Mesodermal cell (in vitro differentiated cells): Measurements from ENCODE around the gene SNRNP200. TPM values are rescaled to one million over a fixed set of nuclear protein-coding genes. Genes with fewer than 3 reads are reported as not detected.
A peak's percentile ranks its signal among the peaks of the same experiment; 100 is the strongest.

Experiments used
- H3K27ac ChIP-seq: 2 replicates; pipeline ENCODE4 v1.7.0; 2013; ENCODE audit warnings: mild to moderate bottlenecking, low read depth, low read length, moderate library complexity; ENCODE audit not compliant: severe bottlenecking
- H3K36me3 ChIP-seq: 2 replicates; pipeline ENCODE4 v1.7.1; 2013; ENCODE audit warnings: mild to moderate bottlenecking, low read length, moderate library complexity; ENCODE audit not compliant: control insufficient read depth, insufficient read depth
- H3K4me1 ChIP-seq: one replicate; pipeline ENCODE4 v1.7.1; 2013; ENCODE audit warnings: mild to moderate bottlenecking, low read length; ENCODE audit not compliant: insufficient read depth, control insufficient read depth, poor library complexity, severe bottlenecking
- H3K4me3 ChIP-seq: 2 replicates; pipeline ENCODE4 v1.7.0; 2013; ENCODE audit warnings: low read length, control low read depth, mild to moderate bottlenecking; ENCODE audit not compliant: insufficient read depth, poor library complexity, severe bottlenecking; ENCODE audit errors: extremely low read depth
- H3K9me3 ChIP-seq: 2 replicates; pipeline ENCODE4 v1.7.1; 2013; ENCODE audit warnings: mild to moderate bottlenecking, low read length, moderate library complexity; ENCODE audit not compliant: control insufficient read depth
- WGBS, 2 experiments: methylation state at CpG; one replicate each; pipeline ENCODE4 v1.1.5; 2013; ENCODE audit warnings: missing lambda C conversion rate in 2 of 2; ENCODE audit not compliant: insufficient coverage in 2 of 2; 5-methylcytosine and 5-hydroxymethylcytosine counted together
- polyA plus RNA-seq, 2 experiments: library from polyadenylated mRNA; stranded (reverse); fragments of 50-300 nt; gene quantifications; one replicate each; pipeline ENCODE4 v1.2.3, GENCODE V29; 2013

The SNRNP200 gene
- 158 TPM for polyA plus RNA-seq (2013, experiment 1 of 2)
- 135 TPM for polyA plus RNA-seq (2013, experiment 2 of 2)

GRCh38 chr2:96305091-96305978, at the start of gene SNRNP200:
Gene SNRNP200 (minus strand): TSS chr2:96305546. CDS start chr2:96305437, 109 bp downstream.
- Histone ChIP-seq H3K9me3 (no peaks in the 10 kb centered on the region), H3K36me3 (peaks cover 32% of the 10 kb centered on the region), H3K27ac (peak within 1 kb of the TSS; percentile 68), H3K4me3 (peak within 1 kb of the TSS; percentile 77), H3K4me1 (peaks cover 9% of the 10 kb centered on the region)
- 0% methylated on average over 22 to 39 of the region's 61 CpGs for WGBS, 2 experiments

- Histone ChIP-seq H3K4me1 (no peaks in the 10 kb centered on the region), H3K36me3 (peaks cover 87% of the 10 kb centered on the region), H3K4me3 (no peak overlapping the region), H3K27ac (no peak overlapping the region), H3K9me3 (no peaks in the 10 kb centered on the region)
- 83 to 89% methylated on average over 4 of the region's 4 CpGs for WGBS, 2 experiments
Observed at GRCh38 chr2:96354492-96354891, 49.1 kb upstream of the SNRNP200 start.

DNA sequence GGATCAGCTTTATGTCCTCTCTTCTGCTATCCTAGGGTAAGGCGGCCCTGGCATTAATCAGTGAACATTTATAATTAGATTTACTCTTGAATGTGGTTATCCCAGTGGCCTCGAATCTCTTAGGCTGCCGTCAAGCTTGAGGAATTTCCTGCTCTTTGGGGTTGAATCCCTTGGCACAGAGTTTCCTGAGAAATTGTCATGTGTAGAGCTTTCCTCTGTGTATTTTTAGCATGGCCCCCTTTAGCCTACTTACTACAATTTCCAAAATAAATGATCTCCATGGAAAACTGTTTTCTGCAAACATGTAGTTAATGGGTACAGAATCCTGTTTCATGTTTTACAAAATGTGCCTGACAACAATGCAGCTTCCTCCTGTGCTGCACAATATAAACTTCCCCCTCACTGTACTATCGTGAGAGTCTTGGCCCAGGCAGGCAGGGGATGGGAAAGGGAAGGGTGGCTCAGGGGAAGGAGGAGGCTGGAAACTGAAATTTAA, 48.3 kb upstream of the SNRNP200 start:
- WGBS, 2 experiments = 100% methylated on average over 1 of the region's 4 CpGs; no CpG with 5 or more reads in 1 of the 2 experiments

DNA sequence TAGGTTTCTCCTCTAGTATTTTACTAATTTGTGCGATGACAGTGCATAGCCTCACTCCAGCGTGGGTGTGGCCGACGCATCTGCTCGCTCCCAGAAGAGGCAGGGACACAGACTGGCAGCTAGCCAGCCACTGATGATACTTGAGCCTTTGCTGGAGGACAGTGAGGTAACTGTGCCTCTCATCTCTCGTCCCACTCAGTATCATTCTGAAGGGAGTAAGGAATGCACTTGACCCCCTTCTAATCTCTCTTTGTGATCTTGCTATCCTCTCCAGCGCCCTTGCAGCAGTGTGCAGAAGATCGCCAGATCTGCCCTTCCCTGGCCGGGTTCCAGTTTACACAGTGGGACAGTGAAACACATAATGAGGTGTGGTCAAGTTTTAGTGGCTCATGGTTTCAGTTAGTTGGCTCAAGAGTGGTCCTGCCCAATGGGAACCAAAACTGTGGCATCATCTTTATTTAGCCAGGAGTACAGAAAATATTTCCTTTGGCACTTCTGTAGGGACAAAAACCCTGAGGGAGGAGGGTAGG, 47.8 kb upstream of the SNRNP200 start:
- H3K27ac ChIP-seq = no peak overlapping the region
- H3K4me1 ChIP-seq = no peaks in the 10 kb centered on the region
- H3K36me3 ChIP-seq = peaks cover 89% of the 10 kb centered on the region
- H3K9me3 ChIP-seq = no peaks in the 10 kb centered on the region
- H3K4me3 ChIP-seq = no peak overlapping the region
- 98% methylated on average over 6 of the region's 9 CpGs for WGBS, 2 experiments

More for the DNA sequence above, 48.3 kb upstream of the SNRNP200 start:
- no peaks in the 10 kb centered on the region for H3K4me1 ChIP-seq
- no peak overlapping the region for H3K27ac ChIP-seq
- H3K4me3 ChIP-seq = no peak overlapping the region
- H3K9me3 ChIP-seq = no peaks in the 10 kb centered on the region
- peaks cover 87% of the 10 kb centered on the region for H3K36me3 ChIP-seq

- H3K36me3 ChIP-seq = peaks cover 95% of the 10 kb centered on the region
- no peak overlapping the region for H3K27ac ChIP-seq
- 100% methylated on average over 1 of the region's 1 CpG for WGBS, 2 experiments
Observed at GRCh38 chr2:96347395-96347794, 42.0 kb upstream of the SNRNP200 start.

GRCh38 chr2:96345868-96346462, 40.6 kb upstream of the SNRNP200 start:
- Histone ChIP-seq H3K4me1 (no peaks in the 10 kb centered on the region), H3K9me3 (no peaks in the 10 kb centered on the region), H3K27ac (no peak overlapping the region), H3K4me3 (no peak overlapping the region), H3K36me3 (peaks cover 95% of the 10 kb centered on the region)
- 95 to 98% methylated on average over 6 of the region's 6 CpGs for WGBS, 2 experiments

More at GRCh38 chr2:96347395-96347794, 42.0 kb upstream of the SNRNP200 start:
- Histone ChIP-seq H3K4me3 (no peak overlapping the region), H3K4me1 (no peaks in the 10 kb centered on the region), H3K9me3 (no peaks in the 10 kb centered on the region)

DNA sequence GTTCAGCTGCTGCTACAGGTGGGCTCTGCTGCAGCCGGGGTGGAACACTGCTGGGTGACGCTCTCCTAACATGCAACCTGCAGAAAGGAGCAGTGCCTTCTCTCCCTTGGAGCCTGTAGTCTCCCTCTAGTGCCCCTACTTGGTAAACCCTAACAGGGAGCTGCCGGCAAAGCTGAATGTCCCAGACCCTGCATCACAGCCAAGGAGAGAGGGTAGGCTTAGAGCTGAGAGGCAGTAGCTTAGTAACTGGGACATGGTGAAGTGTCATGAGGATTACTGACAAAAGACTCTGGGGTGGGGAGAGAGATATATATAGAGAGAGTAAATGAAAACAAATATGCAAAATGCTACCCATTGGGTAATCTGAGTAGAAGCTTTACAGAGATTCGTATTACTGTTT, 40.1 kb upstream of the SNRNP200 start:
- H3K27ac ChIP-seq = no peak overlapping the region
- peaks cover 1% of the 10 kb centered on the region for H3K4me1 ChIP-seq
- no peaks in the 10 kb centered on the region for H3K9me3 ChIP-seq
- no peak overlapping the region for H3K4me3 ChIP-seq
- WGBS, 2 experiments = 89 to 98% methylated on average over 2 to 4 of the region's 4 CpGs
- H3K36me3 ChIP-seq = peaks cover 90% of the 10 kb centered on the region

DNA sequence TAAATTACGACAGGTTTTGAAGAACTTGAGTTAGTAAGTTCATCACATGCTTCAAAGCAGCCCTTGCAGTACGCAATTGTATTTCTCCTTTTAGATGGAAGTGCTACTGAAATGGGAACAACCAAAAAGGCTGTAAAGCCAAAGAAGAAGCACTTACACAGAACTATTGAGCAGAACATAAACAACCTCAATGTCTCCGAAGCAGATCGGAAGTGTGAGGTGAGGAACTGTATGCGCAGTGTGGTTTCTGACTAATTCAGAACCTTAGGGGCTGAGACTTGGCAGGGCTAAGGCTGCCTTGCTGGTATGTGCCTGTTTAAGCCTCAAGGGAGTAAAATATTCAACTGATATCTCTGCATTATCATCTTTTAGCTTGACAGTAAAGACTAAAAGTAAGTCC, 38.7 kb upstream of the SNRNP200 start:
- 100% methylated on average over 4 of the region's 5 CpGs; no CpG with 5 or more reads in 1 of the 2 experiments for WGBS, 2 experiments
- peaks cover 78% of the 10 kb centered on the region for H3K36me3 ChIP-seq

GRCh38 chr2:96342085-96342484, 36.7 kb upstream of the SNRNP200 start:
- Histone ChIP-seq H3K9me3 (no peaks in the 10 kb centered on the region), H3K4me3 (no peak overlapping the region), H3K36me3 (peaks cover 67% of the 10 kb centered on the region), H3K27ac (no peak overlapping the region), H3K4me1 (peaks cover 5% of the 10 kb centered on the region)
- 92 to 100% methylated on average over 2 to 3 of the region's 6 CpGs for WGBS, 2 experiments

More for the DNA sequence above, 38.7 kb upstream of the SNRNP200 start:
- H3K4me1 ChIP-seq = peaks cover 5% of the 10 kb centered on the region
- H3K4me3 ChIP-seq = no peak overlapping the region
- no peaks in the 10 kb centered on the region for H3K9me3 ChIP-seq
- H3K27ac ChIP-seq = no peak overlapping the region

GRCh38 chr2:96341641-96342040, 36.3 kb upstream of the SNRNP200 start:
- H3K9me3 ChIP-seq = no peaks in the 10 kb centered on the region
- H3K36me3 ChIP-seq = peaks cover 62% of the 10 kb centered on the region
- no peak overlapping the region for H3K27ac ChIP-seq
- peaks cover 5% of the 10 kb centered on the region for H3K4me1 ChIP-seq
- no peak overlapping the region for H3K4me3 ChIP-seq
- WGBS, 2 experiments = 95 to 100% methylated on average over 12 of the region's 14 CpGs
